OCI-LY1 (cell line): Measurements from ENCODE around the gene SPHK2.

Experiments used
- H2AFZ ChIP-seq: fragments of 200-600 bp; sonication (generic), shearing (Covaris generic); 2 replicates; pipeline ENCODE4 v1.6.0; 2014; ENCODE audit warnings: antibody characterized with exemption, mild to moderate bottlenecking, low read length
- H3F3A ChIP-seq: fragments of 200-600 bp; sonication (generic), shearing (Covaris generic); 2 replicates; pipeline ENCODE4 v1.6.0; 2014; ENCODE audit warnings: mild to moderate bottlenecking, antibody characterized with exemption, low read length, moderate library complexity; ENCODE audit not compliant: insufficient read depth
- H3K27ac ChIP-seq: fragments of 200-600 bp; sonication (generic); 2 replicates; pipeline ENCODE4 v1.5.1; 2014; ENCODE audit warnings: low read length, mixed run types, mild to moderate bottlenecking, low read depth; ENCODE audit not compliant: poor library complexity, severe bottlenecking
- H3K27me3 ChIP-seq: fragments of 200-600 bp; sonication (generic); 2 replicates; pipeline ENCODE4 v1.6.0; 2014; ENCODE audit warnings: antibody characterized with exemption, mild to moderate bottlenecking, low read length, moderate library complexity; ENCODE audit not compliant: insufficient read depth
- H3K36me3 ChIP-seq: fragments of 200-600 bp; sonication (generic); 2 replicates; pipeline ENCODE4 v1.6.1; 2014; ENCODE audit warnings: mild to moderate bottlenecking, antibody characterized with exemption, low read length, moderate library complexity, mixed read lengths; ENCODE audit not compliant: insufficient read depth
- H3K4me1 ChIP-seq: fragments of 200-600 bp; sonication (generic); 2 replicates; pipeline ENCODE4 v1.5.1; 2014; ENCODE audit warnings: mild to moderate bottlenecking, low read length, moderate library complexity; ENCODE audit not compliant: insufficient read depth, severe bottlenecking
- H3K4me2 ChIP-seq: fragments of 200-600 bp; sonication (generic), shearing (Covaris generic); 2 replicates; pipeline ENCODE4 v1.6.1; 2014; ENCODE audit warnings: low read length
- H3K4me3 ChIP-seq: fragments of 200-600 bp; sonication (generic); 2 replicates; pipeline ENCODE4 v1.5.1; 2014; ENCODE audit warnings: low read length, low read depth, mild to moderate bottlenecking, mixed read lengths; ENCODE audit not compliant: poor library complexity, severe bottlenecking
- H3K79me2 ChIP-seq: fragments of 200-600 bp; shearing (Covaris generic); 2 replicates; pipeline ENCODE4 v1.6.1; 2016; ENCODE audit warnings: mixed run types, low read length, mixed read lengths; ENCODE audit not compliant: insufficient read depth
- H3K9ac ChIP-seq: fragments of 200-600 bp; sonication (generic), shearing (Covaris generic); 2 replicates; pipeline ENCODE4 v1.6.1; 2014; ENCODE audit warnings: mild to moderate bottlenecking, low read length, mixed read lengths
- H3K9me2 ChIP-seq: fragments of 200-600 bp; sonication (generic), shearing (Covaris generic); 2 replicates; pipeline ENCODE4 v1.6.1; 2014; ENCODE audit warnings: low read depth, mild to moderate bottlenecking, low read length, mixed read lengths
- H3K9me3 ChIP-seq: fragments of 200-600 bp; shearing (Covaris generic); 2 replicates; pipeline ENCODE4 v1.6.1; 2014; ENCODE audit warnings: low read length, mixed read lengths
- H4K20me1 ChIP-seq: fragments of 200-600 bp; sonication (generic), shearing (Covaris generic); 2 replicates; pipeline ENCODE4 v1.6.0; 2016; ENCODE audit warnings: mild to moderate bottlenecking, low read length; ENCODE audit not compliant: insufficient read depth
- CTCF ChIP-seq: fragments of 200-600 bp; sonication (generic), shearing (Covaris generic); IDR thresholded peaks from 2 replicates; pipeline ENCODE4 v1.5.1; 2017; ENCODE audit warnings: mild to moderate bottlenecking, antibody characterized with exemption, low read length, moderate library complexity, mixed read lengths
- EZH2 ChIP-seq: fragments of 200-600 bp; sonication (generic), shearing (Covaris generic); IDR thresholded peaks from 2 replicates; pipeline ENCODE4 v1.8.0; 2017; ENCODE audit warnings: borderline replicate concordance, mixed run types, mild to moderate bottlenecking, antibody characterized with exemption, low read length, moderate library complexity, mixed read lengths

Gene SPHK2

GRCh38 chr19:48627201-48627864, 8.0 kb downstream of the SPHK2 start:
- Histone ChIP-seq H4K20me1 (no peaks in the 10 kb centered on the region), H3K9me2 (no peaks in the 10 kb centered on the region), H3K9me3 (no peaks in the 10 kb centered on the region), H3F3A (no peaks in the 10 kb centered on the region), H3K36me3 (peaks cover 17% of the 10 kb centered on the region), H3K27me3 (no peaks in the 10 kb centered on the region), H3K9ac (no peak overlapping the region), H3K4me3 (no peak overlapping the region), H3K27ac (no peak overlapping the region), H2AFZ (no peak overlapping the region), H3K4me2 (no peak overlapping the region), H3K4me1 (peaks cover 29% of the 10 kb centered on the region), H3K79me2 (no peaks in the 10 kb centered on the region)
- TF ChIP-seq EZH2 (no peak), CTCF (no peak)

- Histone ChIP-seq H3F3A (no peaks in the 10 kb centered on the region), H3K4me3 (no peak overlapping the region), H3K9me2 (no peaks in the 10 kb centered on the region), H3K9me3 (no peaks in the 10 kb centered on the region), H3K36me3 (peaks cover 17% of the 10 kb centered on the region), H3K27me3 (no peaks in the 10 kb centered on the region), H3K4me1 (peaks cover 27% of the 10 kb centered on the region), H2AFZ (no peak overlapping the region), H4K20me1 (no peaks in the 10 kb centered on the region), H3K79me2 (no peaks in the 10 kb centered on the region), H3K4me2 (no peak overlapping the region), H3K27ac (no peak overlapping the region), H3K9ac (no peak overlapping the region)
- no peak for TF ChIP-seq EZH2
- TF ChIP-seq CTCF = no peak
Observed at GRCh38 chr19:48627865-48628314, 8.6 kb downstream of the SPHK2 start.

GRCh38 chr19:48628486-48629296, 9.4 kb downstream of the SPHK2 start:
- H3K9me2 ChIP-seq = no peaks in the 10 kb centered on the region
- H3K4me2 ChIP-seq = no peak overlapping the region
- no peak for TF ChIP-seq CTCF
- no peak for TF ChIP-seq EZH2
- no peak overlapping the region for H3K4me3 ChIP-seq
- H2AFZ ChIP-seq = no peak overlapping the region
- peaks cover 28% of the 10 kb centered on the region for H3K4me1 ChIP-seq
- no peaks in the 10 kb centered on the region for H3K9me3 ChIP-seq
- H3F3A ChIP-seq = no peaks in the 10 kb centered on the region
- no peak overlapping the region for H3K9ac ChIP-seq
- no peaks in the 10 kb centered on the region for H4K20me1 ChIP-seq
- peaks cover 17% of the 10 kb centered on the region for H3K36me3 ChIP-seq
- H3K27ac ChIP-seq = no peak overlapping the region
- no peaks in the 10 kb centered on the region for H3K27me3 ChIP-seq
- H3K79me2 ChIP-seq = no peaks in the 10 kb centered on the region
